ENCODE measurements around the gene SCUBE3. TPM values are rescaled to one million over a fixed set of nuclear protein-coding genes. Genes with fewer than 3 reads are reported as not detected.

Gene SCUBE3
- total and polyA plus RNA-seq, 9 of the 15 experiments (the other 6 are each of a cell fraction or from before 2014, with no cell fraction given): 0.01 to 0.11 TPM; not detected in 7

DNA sequence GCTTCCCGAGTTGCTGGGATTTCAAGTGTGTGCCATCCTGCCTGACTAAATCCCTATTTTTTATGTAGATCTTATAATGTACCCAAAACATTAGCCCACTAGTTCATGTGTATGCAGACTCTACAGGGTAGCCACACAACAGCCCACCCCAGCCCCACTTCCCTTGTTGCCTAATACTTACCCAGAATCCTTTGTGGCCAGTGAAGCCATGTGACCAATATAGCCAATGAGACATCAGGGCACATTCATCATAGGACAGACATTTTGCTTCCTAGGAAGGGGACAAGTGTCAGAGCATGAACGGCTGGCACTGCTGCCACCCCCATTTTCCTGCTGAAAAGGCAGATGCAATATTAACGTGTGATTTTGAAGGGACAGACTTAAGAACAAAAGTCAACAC lies 36.6 kb upstream of the SCUBE3 start (continued):
- TF ChIP-seq OTX1 (CRISPR knock-in tag; IDR thresholded peaks at IDR 0.05) (no peak), RBM25 (IDR thresholded peaks at IDR 0.05; ENCODE audit: low read depth, low read length, severe bottlenecking) (no peak), TCF7L2 (IDR thresholded peaks at IDR 0.05; ENCODE audit: low read depth, low read length) (no peak), ZNF324 (CRISPR knock-in tag; IDR thresholded peaks at IDR 0.05) (no peak), ZC3H8 (IDR thresholded peaks at IDR 0.05) (no peak), RAD21 (CRISPR knock-in tag; conservative IDR thresholded peaks at IDR 0.05 in 1 of 2, IDR thresholded peaks at IDR 0.05 in 1 of 2) (no peak), POU5F1 (IDR thresholded peaks at IDR 0.05; ENCODE audit: borderline replicate concordance, low read depth, low read length, partially characterized antibody) (no peak), FOXA3 (CRISPR knock-in tag; conservative IDR thresholded peaks at IDR 0.05 in 1 of 2, IDR thresholded peaks at IDR 0.05 in 1 of 2) (no peak), RCOR1 (IDR thresholded peaks at IDR 0.05; ENCODE audit: borderline replicate concordance in 1 of 2, low read depth in 2 of 2, low read length in 2 of 2) (no peak), HDAC3 (IDR thresholded peaks at IDR 0.05; ENCODE audit: borderline replicate concordance, partially characterized antibody) (no peak), ZNF696 (CRISPR knock-in tag; conservative IDR thresholded peaks at IDR 0.05) (no peak), NCOA1 (IDR thresholded peaks at IDR 0.05; ENCODE audit: low read depth) (no peak), YY1 (IDR thresholded peaks at IDR 0.05; ENCODE audit: borderline replicate concordance in 1 of 3, control insufficient read depth in 1 of 3, extremely low read depth in 1 of 3, insufficient read depth in 3 of 3, insufficient read length in 1 of 3, insufficient replicate concordance in 2 of 3, low read depth in 1 of 3, low read length in 2 of 3) (peak in 2 of 3 experiments; percentile 45 to 75), KDM1A (IDR thresholded peaks at IDR 0.05) (no peak), SPI1 (IDR thresholded peaks at IDR 0.05; ENCODE audit: borderline replicate concordance, low read depth, low read length) (peak; percentile 50)
- TF ChIP-seq, protein P1, sequence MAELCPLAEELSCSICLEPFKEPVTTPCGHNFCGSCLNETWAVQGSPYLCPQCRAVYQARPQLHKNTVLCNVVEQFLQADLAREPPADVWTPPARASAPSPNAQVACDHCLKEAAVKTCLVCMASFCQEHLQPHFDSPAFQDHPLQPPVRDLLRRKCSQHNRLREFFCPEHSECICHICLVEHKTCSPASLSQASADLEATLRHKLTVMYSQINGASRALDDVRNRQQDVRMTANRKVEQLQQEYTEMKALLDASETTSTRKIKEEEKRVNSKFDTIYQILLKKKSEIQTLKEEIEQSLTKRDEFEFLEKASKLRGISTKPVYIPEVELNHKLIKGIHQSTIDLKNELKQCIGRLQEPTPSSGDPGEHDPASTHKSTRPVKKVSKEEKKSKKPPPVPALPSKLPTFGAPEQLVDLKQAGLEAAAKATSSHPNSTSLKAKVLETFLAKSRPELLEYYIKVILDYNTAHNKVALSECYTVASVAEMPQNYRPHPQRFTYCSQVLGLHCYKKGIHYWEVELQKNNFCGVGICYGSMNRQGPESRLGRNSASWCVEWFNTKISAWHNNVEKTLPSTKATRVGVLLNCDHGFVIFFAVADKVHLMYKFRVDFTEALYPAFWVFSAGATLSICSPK (IDR thresholded peaks at IDR 0.05; ENCODE audit: borderline replicate concordance): no peak
- TF ChIP-seq, protein P2, sequence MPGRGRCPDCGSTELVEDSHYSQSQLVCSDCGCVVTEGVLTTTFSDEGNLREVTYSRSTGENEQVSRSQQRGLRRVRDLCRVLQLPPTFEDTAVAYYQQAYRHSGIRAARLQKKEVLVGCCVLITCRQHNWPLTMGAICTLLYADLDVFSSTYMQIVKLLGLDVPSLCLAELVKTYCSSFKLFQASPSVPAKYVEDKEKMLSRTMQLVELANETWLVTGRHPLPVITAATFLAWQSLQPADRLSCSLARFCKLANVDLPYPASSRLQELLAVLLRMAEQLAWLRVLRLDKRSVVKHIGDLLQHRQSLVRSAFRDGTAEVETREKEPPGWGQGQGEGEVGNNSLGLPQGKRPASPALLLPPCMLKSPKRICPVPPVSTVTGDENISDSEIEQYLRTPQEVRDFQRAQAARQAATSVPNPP (IDR thresholded peaks at IDR 0.05; ENCODE audit: borderline replicate concordance, insufficient read depth, insufficient read length): no peak
- TF ChIP-seq, protein P3, sequence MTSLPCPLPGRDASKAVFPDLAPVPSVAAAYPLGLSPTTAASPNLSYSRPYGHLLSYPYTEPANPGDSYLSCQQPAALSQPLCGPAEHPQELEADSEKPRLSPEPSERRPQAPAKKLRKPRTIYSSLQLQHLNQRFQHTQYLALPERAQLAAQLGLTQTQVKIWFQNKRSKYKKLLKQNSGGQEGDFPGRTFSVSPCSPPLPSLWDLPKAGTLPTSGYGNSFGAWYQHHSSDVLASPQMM (CRISPR knock-in tag; IDR thresholded peaks at IDR 0.05): no peak
